RWPE1 (cell line): ENCODE measurements around the gene RALGAPA1.

ENCODE experiments used
- CTCF ChIA-PET: fragments of 350-600 bp; sonication (Branson Sonifier 250); formaldehyde crosslinking; extraction: SDS; loops from one replicate; lab custom pipeline; 2021; lab: Yijun Ruan, JAX
- POLR2A ChIA-PET: fragments of 400-600 bp; formaldehyde crosslinking; extraction: SDS; loops from one replicate; lab custom pipeline; 2020; ENCODE audit warnings: antibody characterized with exemption; ENCODE audit not compliant: low non-redundant PET; lab: Yijun Ruan, JAX
- DNase-seq: peaks from one replicate; pipeline ENCODE4 v3.0.0; 2012; ENCODE audit warnings: low spot score
- H3K27ac ChIP-seq: fragments of 450-650 bp; 2 replicates; pipeline ENCODE4 v1.5.1; 2017
- CTCF ChIP-seq: fragments of 450-650 bp; conservative IDR thresholded peaks from 2 replicates; pipeline ENCODE4 v1.5.1; 2017; ENCODE audit warnings: low read depth, mild to moderate bottlenecking

Gene RALGAPA1

GRCh38 chr14:35808638-35809563 lies at the start of gene RALGAPA1:
Gene RALGAPA1 (minus strand): TSS chr14:35809295. CDS start chr14:35808835, 460 bp downstream.
- peak; percentile 90 for DNase-seq
- peak; percentile 50 for TF ChIP-seq CTCF
- CTCF ChIA-PET, result interaction anchor here (0.6 kb wide), 2 partner anchors 50 to 121 kb away, joined by 3 to 6 read pairs; no protein-coding TSS in a partner anchor
- POLR2A ChIA-PET, result interaction anchor here (1.0 kb wide), 1 partner anchor 16 kb away, joined by 4 read pairs; no protein-coding TSS in a partner anchor
- peak within 1 kb of the TSS; percentile 96 for H3K27ac ChIP-seq

GRCh38 chr14:35858521-35859209 lies 49.6 kb upstream of the RALGAPA1 start:
- POLR2A ChIA-PET, result no interaction called here

GRCh38 chr14:35855876-35856481 lies 46.9 kb upstream of the RALGAPA1 start:
- no peak for TF ChIP-seq CTCF
- POLR2A ChIA-PET, result no interaction called here
- CTCF ChIA-PET, result no interaction called here
- no peak overlapping the region for H3K27ac ChIP-seq
- DNase-seq, result no peak

More at GRCh38 chr14:35858521-35859209, 49.6 kb upstream of the RALGAPA1 start:
- CTCF ChIA-PET, result no interaction called here
- H3K27ac ChIP-seq, result peak overlapping the region; percentile 60
- DNase-seq, result peak; percentile 51
- TF ChIP-seq CTCF, result no peak

GRCh38 chr14:35854696-35855270 lies 45.7 kb upstream of the RALGAPA1 start:
- TF ChIP-seq CTCF, result no peak
- no peak for DNase-seq
- POLR2A ChIA-PET, result no interaction called here
- CTCF ChIA-PET, result interaction anchor here (0.7 to 1.0 kb wide), 2 partner anchors 40 to 345 kb away, joined by 3 read pairs; no protein-coding TSS in a partner anchor
- H3K27ac ChIP-seq, result no peak overlapping the region

- CTCF ChIA-PET, result interaction anchor here (0.6 kb wide), 1 partner anchor 1363 kb away, joined by 3 read pairs; no protein-coding TSS in a partner anchor
- H3K27ac ChIP-seq, result no peak overlapping the region
- DNase-seq, result no peak
- POLR2A ChIA-PET, result no interaction called here
- TF ChIP-seq CTCF, result no peak
Observed at GRCh38 chr14:35853225-35853624, 44.1 kb upstream of the RALGAPA1 start.
